Measurements from ENCODE around the gene RAPH1.
"Not testable (repeated sequence)": the region's sequence is repeated elsewhere in the genome, so short reads cannot be mapped to it uniquely, and the experiment has no call there.

The RAPH1 gene

DNA sequence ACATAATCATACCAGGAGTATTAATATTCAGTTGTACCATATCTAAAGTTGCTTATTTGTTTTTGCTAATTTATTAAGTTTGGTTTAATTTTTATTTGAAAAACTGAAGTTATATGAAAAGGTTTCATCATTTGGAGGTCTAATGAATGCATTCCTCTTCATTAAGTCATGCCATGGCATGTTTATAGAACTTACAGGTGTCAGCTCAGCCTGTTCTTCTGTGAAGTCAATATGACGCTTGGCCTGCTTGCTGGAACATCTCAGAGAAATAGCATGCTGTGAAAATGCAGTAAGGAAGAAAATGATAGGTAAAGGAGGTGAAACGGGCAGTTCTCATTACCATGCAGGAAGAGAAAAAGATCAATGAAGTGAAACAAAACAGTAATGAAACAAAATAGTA lies 58.2 kb downstream of the RAPH1 start:
- no peak for DNase-seq

- no peak for DNase-seq
Observed at GRCh38 chr2:203471323-203471722, 63.8 kb downstream of the RAPH1 start.

- DNase-seq, result no peak
Observed at GRCh38 chr2:203470371-203470770, 64.7 kb downstream of the RAPH1 start.

- no peak for DNase-seq
Observed at GRCh38 chr2:203469546-203469945, 65.6 kb downstream of the RAPH1 start.

- no peak for DNase-seq
Observed at GRCh38 chr2:203463266-203463678, 71.8 kb downstream of the RAPH1 start.

DNA sequence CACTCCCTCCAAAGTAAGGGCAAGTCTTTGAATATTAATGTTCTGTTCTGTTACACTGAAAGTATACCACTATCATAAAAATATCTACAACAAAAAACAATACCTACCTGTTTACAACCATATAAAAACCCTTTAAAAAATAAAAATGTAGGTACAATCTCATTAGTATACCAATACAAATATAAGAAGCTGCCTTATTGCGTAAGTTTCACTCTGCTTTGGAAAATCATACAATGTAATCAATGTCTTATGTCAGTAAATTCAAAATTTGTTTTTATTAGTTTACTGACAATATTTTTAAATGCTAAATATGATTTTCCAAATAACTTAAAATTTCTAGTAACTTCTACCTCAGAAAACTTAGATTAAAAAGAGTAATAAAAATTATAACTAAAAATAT lies 72.8 kb downstream of the RAPH1 start:
- DNase-seq, result no peak

GRCh38 chr2:203461746-203462145 lies 73.4 kb downstream of the RAPH1 start:
- no peak for DNase-seq

DNA sequence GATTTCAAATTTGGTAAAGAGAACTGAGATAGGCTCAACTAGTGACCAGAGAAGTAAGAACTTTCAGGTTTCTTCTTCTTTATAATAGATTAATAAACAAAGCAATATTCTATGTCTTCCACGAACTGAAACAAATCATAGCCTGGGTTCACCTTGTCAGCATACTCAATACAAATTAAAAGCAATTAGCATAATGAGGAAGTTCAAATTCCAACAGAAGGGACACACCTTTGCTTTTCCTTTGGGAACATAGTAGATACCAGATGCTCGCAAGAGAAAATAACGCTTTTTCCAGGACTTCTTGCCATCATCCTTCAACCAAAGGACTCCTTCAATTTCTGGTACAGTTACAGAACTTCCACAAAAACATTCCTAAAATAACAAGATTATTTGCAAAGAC lies 79.9 kb downstream of the RAPH1 start:
- DNase-seq, result no peak

DNA sequence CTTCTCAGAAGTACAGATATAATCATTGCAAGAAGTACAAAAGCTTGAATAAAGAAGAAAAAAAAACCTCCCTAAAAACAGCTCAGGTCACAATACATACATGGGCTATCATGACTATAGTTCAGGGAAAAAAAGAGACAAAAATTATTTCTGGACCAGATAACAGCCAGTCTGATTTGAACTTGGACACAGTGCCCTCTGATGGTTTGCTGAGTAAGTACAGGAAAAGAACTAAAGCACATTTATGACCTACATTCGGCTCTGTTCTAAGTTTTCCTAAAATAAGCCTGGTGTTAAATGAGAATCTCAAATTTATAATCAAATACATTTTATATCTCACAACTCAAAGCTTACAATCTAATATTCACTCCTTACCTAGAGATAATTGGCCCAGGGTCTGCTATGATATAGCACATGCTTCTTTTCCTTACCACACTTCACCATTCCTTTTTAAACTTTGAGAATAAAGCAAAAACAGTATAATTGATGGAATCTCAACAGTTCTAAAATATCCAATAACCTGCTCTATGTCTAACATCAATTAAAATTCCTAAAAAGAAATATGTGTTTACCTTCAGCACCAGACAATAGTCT lies 81.1 kb downstream of the RAPH1 start:
- peak; percentile 6 for DNase-seq

DNA sequence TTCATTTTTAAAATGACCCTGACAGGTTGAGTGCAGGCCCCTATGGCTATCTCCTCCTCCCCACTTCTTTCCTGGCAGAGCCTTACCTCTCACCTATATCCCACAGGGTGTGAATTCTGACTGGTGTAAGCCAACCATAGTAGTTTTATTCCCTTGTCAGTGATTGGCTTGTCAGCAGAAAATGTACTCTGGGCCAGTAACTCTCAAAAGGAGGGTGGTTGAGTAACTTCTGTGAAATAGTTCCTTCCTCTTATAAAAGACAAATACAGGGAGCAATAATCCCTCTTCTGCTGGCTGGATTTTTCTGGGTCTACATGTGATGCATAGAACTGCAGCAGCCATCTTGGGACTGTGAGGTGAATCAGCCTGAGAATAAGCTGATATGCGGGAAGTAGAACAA lies 83.4 kb downstream of the RAPH1 start:
- DNase-seq, result no peak

- no peak for DNase-seq
Observed at GRCh38 chr2:203451011-203451410, 84.1 kb downstream of the RAPH1 start.

DNA sequence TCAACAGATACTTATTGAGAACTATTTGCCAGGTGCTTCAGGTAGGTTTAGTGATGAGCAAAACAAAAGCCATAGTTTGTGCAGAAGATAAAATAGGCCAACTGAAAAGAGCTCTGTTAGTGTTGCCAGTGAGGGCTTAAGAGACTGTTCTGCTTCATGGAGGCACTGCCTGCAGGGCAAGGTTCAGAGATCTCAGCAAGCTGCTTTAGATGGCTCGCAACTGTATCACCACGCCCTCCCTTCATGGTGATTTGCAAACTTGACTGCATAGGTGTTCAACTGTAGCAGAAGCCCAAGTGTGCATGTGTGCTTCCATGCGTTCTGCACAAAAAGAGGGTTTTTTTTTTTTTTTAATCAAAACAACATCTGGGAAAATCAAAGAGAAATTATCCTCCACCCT lies 84.5 kb downstream of the RAPH1 start:
- DNase-seq, result no peak

DNA sequence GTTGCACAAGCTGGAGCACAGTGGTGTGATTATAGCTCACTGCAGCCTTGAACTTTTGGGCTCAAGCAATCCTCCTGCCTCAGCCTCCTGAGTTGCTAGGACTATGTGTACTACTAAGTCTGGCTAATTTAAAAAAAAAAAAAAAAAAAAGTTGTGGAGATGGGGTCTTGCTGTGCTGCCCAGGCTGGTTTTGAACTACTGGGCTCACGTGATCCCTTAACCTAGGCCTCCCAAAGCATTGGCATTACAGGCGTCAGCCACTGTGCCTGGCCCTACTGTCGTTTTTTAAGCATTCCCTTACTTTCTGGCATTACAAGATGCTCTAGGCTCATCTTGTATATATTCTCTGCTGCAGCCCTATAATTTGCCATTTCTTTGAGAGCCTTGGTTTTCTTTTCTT lies 88.3 kb downstream of the RAPH1 start:
- DNase-seq, result no peak

GRCh38 chr2:203446071-203446481 lies 89.0 kb downstream of the RAPH1 start:
- no peak for DNase-seq

GRCh38 chr2:203444738-203445137 lies 90.4 kb downstream of the RAPH1 start:
- no peak for DNase-seq

- no peak for DNase-seq
Observed at GRCh38 chr2:203442463-203442862, 92.6 kb downstream of the RAPH1 start.

GRCh38 chr2:203441463-203441862 lies 93.6 kb downstream of the RAPH1 start:
- no peak for DNase-seq

GRCh38 chr2:203440671-203441070 lies 94.4 kb downstream of the RAPH1 start:
- DNase-seq, result no peak

DNA sequence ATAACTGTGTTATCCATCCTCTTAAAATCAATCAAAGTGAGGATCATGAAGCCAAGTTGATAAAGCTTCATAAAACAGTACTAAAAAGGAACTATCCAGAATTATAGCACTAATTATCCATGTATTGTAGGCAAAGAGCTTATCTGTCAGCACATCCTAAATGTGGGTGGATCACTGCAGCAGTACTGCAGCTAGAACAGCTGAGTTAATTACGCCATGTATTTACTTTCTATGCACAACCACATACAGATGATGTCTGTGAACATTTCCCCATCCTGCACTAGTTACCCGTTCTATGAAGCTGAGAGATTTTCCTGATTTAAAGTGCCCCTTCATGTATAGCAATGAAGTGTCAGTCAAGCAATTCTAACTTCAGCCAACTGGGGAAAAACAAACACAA lies 96.6 kb downstream of the RAPH1 start:
- DNase-seq, result no peak

DNA sequence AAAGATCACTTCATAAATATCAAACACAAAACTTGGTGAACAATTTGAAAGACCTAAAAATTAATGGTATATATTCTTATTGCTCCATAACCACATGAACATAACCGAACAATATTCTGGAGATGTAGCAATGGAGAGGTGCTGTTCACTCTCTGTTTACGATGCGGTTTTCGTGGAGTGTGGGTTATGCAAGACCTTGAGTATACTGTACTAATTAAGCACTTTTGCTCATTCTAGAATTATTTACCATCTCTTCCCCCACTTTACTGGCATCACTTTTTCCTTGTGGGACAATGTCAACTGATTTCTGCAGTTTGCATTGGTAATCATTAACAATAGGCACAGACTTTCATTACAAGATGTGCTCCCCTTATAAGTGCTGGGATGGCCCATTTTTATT lies 97.6 kb downstream of the RAPH1 start:
- DNase-seq, result no peak

DNA sequence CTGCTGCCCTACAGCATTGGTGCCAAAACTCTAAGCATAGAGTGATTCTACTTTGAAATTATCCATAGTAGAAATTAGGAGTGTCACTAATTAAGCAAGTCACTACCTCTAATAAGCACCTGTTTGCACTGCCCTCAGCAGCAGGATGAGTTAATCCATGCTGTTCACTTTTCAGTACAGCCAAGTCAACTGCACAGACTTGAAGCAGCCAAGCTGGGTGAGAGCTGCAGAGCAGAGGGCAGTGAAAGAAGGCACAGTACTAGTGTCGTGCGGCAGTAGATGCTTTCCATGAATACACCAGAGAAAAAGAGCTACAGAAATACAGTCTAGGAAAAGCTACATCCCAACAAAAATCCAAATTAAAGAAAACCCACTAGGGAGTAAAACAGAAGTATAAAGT lies 98.6 kb downstream of the RAPH1 start:
- DNase-seq, result no peak

- no peak for DNase-seq
Observed at GRCh38 chr2:203432811-203433210, 102.3 kb downstream of the RAPH1 start.

GRCh38 chr2:203431391-203432185 lies 103.5 kb downstream of the RAPH1 start:
- DNase-seq, result no peak

GRCh38 chr2:203429643-203430042 lies 105.5 kb downstream of the RAPH1 start:
- not testable (repeated sequence) for DNase-seq

DNA sequence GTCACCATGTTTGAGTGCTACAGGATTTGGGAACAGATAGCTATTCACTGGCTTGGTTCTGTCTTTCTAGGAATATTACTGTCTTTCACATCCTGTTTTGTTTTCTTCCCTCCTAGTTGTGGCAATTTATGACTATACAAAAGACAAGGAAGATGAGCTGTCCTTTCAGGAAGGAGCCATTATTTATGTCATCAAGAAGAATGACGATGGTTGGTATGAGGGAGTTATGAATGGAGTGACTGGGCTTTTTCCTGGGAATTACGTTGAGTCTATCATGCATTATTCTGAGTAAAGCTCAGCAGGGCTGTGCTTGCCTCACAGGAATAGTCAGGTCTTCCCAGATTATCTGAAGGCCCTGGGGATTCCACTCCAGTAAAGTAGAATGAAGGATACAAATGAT lies 108.0 kb downstream of the RAPH1 start:
- DNase-seq, result no peak

All from activated naive CD4-positive, alpha-beta T cell treated with Interleukin-2 at 50 U/mL for 16 hours (primary cell).